DND-41 (cell line): ENCODE data around the gene TET3.

Experiments used
- ATAC-seq: fragments of 200-7000 bp; cut with Tn5 transposase; 3 replicates; pipeline ENCODE4 v1.9.1; 2021; ENCODE audit warnings: low read depth; ENCODE audit not compliant: insufficient read depth
- DNase-seq: peaks from one replicate; pipeline ENCODE4 v3.0.0-alpha.2; 2020
- H2AFZ ChIP-seq: 2 replicates; pipeline ENCODE4 v1.6.0; 2012; ENCODE audit warnings: low read depth, low read length
- H3K27ac ChIP-seq: 2 replicates; pipeline ENCODE4 v1.5.1; 2012; ENCODE audit warnings: low read length, inconsistent platforms
- H3K27me3 ChIP-seq: fragments of 200-600 bp; sonication (generic); 2 replicates; pipeline ENCODE4 v1.6.0; 2012; ENCODE audit warnings: low read length, mild to moderate bottlenecking, inconsistent platforms; ENCODE audit not compliant: insufficient read depth, poor library complexity
- H3K36me3 ChIP-seq: 2 replicates; pipeline ENCODE4 v1.5.1; 2012; ENCODE audit warnings: low read length, inconsistent platforms; ENCODE audit not compliant: insufficient read depth
- H3K4me1 ChIP-seq: 2 replicates; pipeline ENCODE4 v1.5.1; 2012; ENCODE audit warnings: mild to moderate bottlenecking, low read length; ENCODE audit not compliant: insufficient read depth
- H3K4me2 ChIP-seq: 2 replicates; pipeline ENCODE4 v1.6.0; 2012; ENCODE audit warnings: mild to moderate bottlenecking, moderate library complexity, low read length, inconsistent platforms; ENCODE audit not compliant: insufficient read depth
- H3K4me3 ChIP-seq, 2 experiments: fragments of 200-600 bp in 1 of 2; shearing (Covaris generic) in 1 of 2; 2 replicates each; pipeline ENCODE4 v1.5.1; 2012 to 2016; ENCODE audit warnings: inconsistent platforms in 2 of 2, low read length in 2 of 2, mild to moderate bottlenecking in 2 of 2, low read depth in 1 of 2, moderate library complexity in 1 of 2
- H3K79me2 ChIP-seq: 2 replicates; pipeline ENCODE4 v1.6.0; 2012; ENCODE audit warnings: low read length, inconsistent platforms; ENCODE audit not compliant: insufficient read depth
- H3K9ac ChIP-seq: 2 replicates; pipeline ENCODE4 v1.6.0; 2012; ENCODE audit warnings: low read depth, mild to moderate bottlenecking, inconsistent platforms, low read length, moderate library complexity
- H3K9me3 ChIP-seq: 2 replicates; pipeline ENCODE4 v1.5.1; 2012; ENCODE audit warnings: low read length, moderate library complexity, mild to moderate bottlenecking, inconsistent platforms; ENCODE audit not compliant: insufficient read depth, severe bottlenecking
- H4K20me1 ChIP-seq: 2 replicates; pipeline ENCODE4 v1.6.0; 2012; ENCODE audit warnings: low read length; ENCODE audit not compliant: insufficient read depth
- CTCF ChIP-seq: IDR thresholded peaks from 2 replicates; pipeline ENCODE4 v1.5.1; 2012; ENCODE audit warnings: borderline replicate concordance, low read length, moderate library complexity, mild to moderate bottlenecking; ENCODE audit not compliant: poor library complexity, severe bottlenecking; ENCODE audit errors: extremely low read depth
- EZH2 ChIP-seq: IDR thresholded peaks from 3 replicates; pipeline ENCODE4 v1.6.1; 2012; ENCODE audit warnings: borderline replicate concordance, low read depth, mild to moderate bottlenecking, moderate library complexity, low read length, inconsistent platforms; ENCODE audit not compliant: severe bottlenecking

Gene TET3

GRCh38 chr2:74021407-74021755 is 36.7 kb downstream of the TET3 start:
- TF ChIP-seq CTCF (no peak), EZH2 (no peak)
- H3K9ac ChIP-seq: 0 out of 2 replicates have a peak overlapping the region, but pooled peaks have one; percentile 2
- no peak overlapping the region for H2AFZ ChIP-seq
- no peak overlapping the region for H3K4me3 ChIP-seq
- DNase-seq (no peak), ATAC-seq (no peak)
- H3K36me3 ChIP-seq: peaks cover 22% of the 10 kb centered on the region
- peaks cover 92% of the 10 kb centered on the region for H3K79me2 ChIP-seq
- H3K27ac ChIP-seq: peak overlapping the region; percentile 76
- peaks cover 51% of the 10 kb centered on the region for H4K20me1 ChIP-seq
- H3K4me1 ChIP-seq: peaks cover 52% of the 10 kb centered on the region
- H3K9me3 ChIP-seq: no peaks in the 10 kb centered on the region
- peak overlapping the region; percentile 24 for H3K4me2 ChIP-seq
- no peaks in the 10 kb centered on the region for H3K27me3 ChIP-seq

- H3K4me1 ChIP-seq: peaks cover 62% of the 10 kb centered on the region
- peaks cover 93% of the 10 kb centered on the region for H3K79me2 ChIP-seq
- DNase-seq (no peak), ATAC-seq (no peak)
- H3K9ac ChIP-seq: no peak overlapping the region
- peak overlapping the region; percentile 59 for H3K27ac ChIP-seq
- no peak overlapping the region for H2AFZ ChIP-seq
- no peaks in the 10 kb centered on the region for H3K9me3 ChIP-seq
- peaks cover 25% of the 10 kb centered on the region for H3K36me3 ChIP-seq
- TF ChIP-seq EZH2 (no peak), CTCF (no peak)
- peaks cover 48% of the 10 kb centered on the region for H4K20me1 ChIP-seq
- no peak overlapping the region for H3K4me3 ChIP-seq
- no peak overlapping the region for H3K4me2 ChIP-seq
- no peaks in the 10 kb centered on the region for H3K27me3 ChIP-seq
Measured at GRCh38 chr2:74024216-74024615, 39.5 kb downstream of the TET3 start.

GRCh38 chr2:74025971-74026612 is 41.4 kb downstream of the TET3 start:
- Histone ChIP-seq H3K27me3 (no peaks in the 10 kb centered on the region), H3K36me3 (peaks cover 11% of the 10 kb centered on the region; the same call in 1 of the 2 replicates), H3K4me3 (no peak overlapping the region), H3K4me2 (no peak overlapping the region), H3K4me1 (peaks cover 62% of the 10 kb centered on the region), H3K79me2 (peaks cover 92% of the 10 kb centered on the region), H3K27ac (no peak overlapping the region), H2AFZ (no peak overlapping the region), H3K9ac (no peak overlapping the region), H4K20me1 (peaks cover 36% of the 10 kb centered on the region), H3K9me3 (no peaks in the 10 kb centered on the region)
- DNase-seq: no peak
- ATAC-seq: peak; percentile 48; the same call in 2 of the 3 replicates
- no peak for TF ChIP-seq CTCF
